NCI-H345 treated with DMSO at 0.1 percent for 48 hours (cell line): ENCODE data around the gene COTL1.
"Not testable (repeated sequence)": the region's sequence is repeated elsewhere in the genome, so short reads cannot be mapped to it uniquely, and the experiment has no call there.

ENCODE experiments used
- DNase-seq: peaks from one replicate; lab custom pipeline; 2025; ENCODE audit not compliant: unreplicated experiment; lab: John Stamatoyannopoulos, UW

Gene COTL1

GRCh38 chr16:84572096-84572495 is 45.8 kb downstream of the COTL1 start:
- no peak for DNase-seq

GRCh38 chr16:84571506-84571905 is 46.4 kb downstream of the COTL1 start:
- DNase-seq: no peak

GRCh38 chr16:84570739-84571403 is 47.0 kb downstream of the COTL1 start:
- no peak for DNase-seq

GRCh38 chr16:84569382-84569987 is 48.4 kb downstream of the COTL1 start:
- DNase-seq: no peak

GRCh38 chr16:84568066-84568465 is 49.8 kb downstream of the COTL1 start:
- DNase-seq: no peak

GRCh38 chr16:84567286-84567962 is 50.5 kb downstream of the COTL1 start:
- no peak for DNase-seq

GRCh38 chr16:84566545-84567257 is 51.2 kb downstream of the COTL1 start:
- DNase-seq: no peak

GRCh38 chr16:84565669-84566495 is 52.0 kb downstream of the COTL1 start:
- DNase-seq: no peak

GRCh38 chr16:84563786-84564420 is 54.0 kb downstream of the COTL1 start:
- no peak for DNase-seq

- DNase-seq: no peak
These were observed 54.7 kb downstream of the COTL1 start for GRCh38 chr16:84563064-84563715.

- DNase-seq: no peak
These were observed 55.6 kb downstream of the COTL1 start for GRCh38 chr16:84562174-84562815.

- DNase-seq: no peak
These were observed 56.6 kb downstream of the COTL1 start for GRCh38 chr16:84561291-84561690.

- no peak for DNase-seq
These were observed 57.6 kb downstream of the COTL1 start for GRCh38 chr16:84560269-84560668.

- peak; percentile 40 for DNase-seq
These were observed 58.5 kb downstream of the COTL1 start for GRCh38 chr16:84559311-84559932.

- DNase-seq: not testable (repeated sequence)
These were observed 59.0 kb downstream of the COTL1 start for GRCh38 chr16:84558850-84559249.

- no peak for DNase-seq
These were observed 60.4 kb downstream of the COTL1 start for GRCh38 chr16:84557504-84557903.

GRCh38 chr16:84557059-84557458 is 60.8 kb downstream of the COTL1 start:
- no peak for DNase-seq

- no peak for DNase-seq
These were observed 62.3 kb downstream of the COTL1 start for GRCh38 chr16:84555418-84556196.
